Upper lobe of left lung (tissue), 4 donors: Measurements from ENCODE around the gene IDS.

ENCODE experiments used
- CTCF ChIP-seq, 6 experiments: fragments of 450-650 bp in 4 of 6; fragments of 200-600 bp in 2 of 6; sonication (generic) in 2 of 6; IDR thresholded peaks; one replicate each; pipeline ENCODE4 v1.5.1; 2016 to 2019; ENCODE audit warnings: antibody characterized with exemption in 6 of 6
- EP300 ChIP-seq, 4 donors: sonication (generic); formaldehyde crosslinking; IDR thresholded peaks; one replicate each; pipeline ENCODE4 v1.5.1; 2017; ENCODE audit warnings: antibody characterized with exemption in 4 of 4, control low read depth in 2 of 4

GRCh38 chrX:149495573-149496071 lies 9.5 kb downstream of the IDS start:
- TF ChIP-seq CTCF (IDR thresholded peaks at IDR 0.05) (no peak), EP300 (IDR thresholded peaks at IDR 0.05) (no peak)
